GM12872 (cell line): Measurements from ENCODE around the gene WDR49.

Source experiments
- TF ChIP-seq, protein P1 (sequence below): IDR thresholded peaks from 3 replicates; pipeline ENCODE4 v1.5.1; 2011; ENCODE audit warnings: low read depth, mild to moderate bottlenecking, low read length, moderate library complexity; ENCODE audit not compliant: insufficient read depth

Gene WDR49

DNA sequence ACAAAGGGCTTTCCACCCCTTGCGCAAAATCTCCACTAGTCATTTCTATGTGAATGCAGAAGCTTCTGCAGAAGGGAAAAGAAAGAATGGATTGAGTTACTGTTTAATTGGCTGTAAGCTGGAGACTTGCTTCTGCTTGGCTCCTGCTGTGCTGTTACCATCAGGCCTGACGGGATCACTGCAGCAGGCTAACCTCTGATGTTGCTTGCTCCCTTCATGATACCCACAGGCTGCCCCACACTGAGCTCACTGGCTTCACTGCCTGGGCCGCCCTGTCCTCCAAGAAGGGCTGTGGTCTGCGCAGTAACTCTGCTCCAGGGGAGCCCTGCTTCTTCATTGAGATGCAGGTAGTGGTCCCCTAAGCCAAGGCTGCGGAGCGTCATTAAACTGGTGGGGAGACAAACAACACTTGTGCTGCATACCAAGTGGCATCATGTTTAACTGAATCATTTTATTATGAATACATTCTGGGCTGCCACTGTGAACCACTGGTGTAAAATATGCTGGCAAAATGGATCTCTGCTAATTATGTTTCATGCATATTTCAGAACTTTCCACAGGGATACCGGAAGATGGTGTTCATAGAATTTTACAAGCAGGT is 78.6 kb downstream of the WDR49 start:
- TF ChIP-seq, protein P1, sequence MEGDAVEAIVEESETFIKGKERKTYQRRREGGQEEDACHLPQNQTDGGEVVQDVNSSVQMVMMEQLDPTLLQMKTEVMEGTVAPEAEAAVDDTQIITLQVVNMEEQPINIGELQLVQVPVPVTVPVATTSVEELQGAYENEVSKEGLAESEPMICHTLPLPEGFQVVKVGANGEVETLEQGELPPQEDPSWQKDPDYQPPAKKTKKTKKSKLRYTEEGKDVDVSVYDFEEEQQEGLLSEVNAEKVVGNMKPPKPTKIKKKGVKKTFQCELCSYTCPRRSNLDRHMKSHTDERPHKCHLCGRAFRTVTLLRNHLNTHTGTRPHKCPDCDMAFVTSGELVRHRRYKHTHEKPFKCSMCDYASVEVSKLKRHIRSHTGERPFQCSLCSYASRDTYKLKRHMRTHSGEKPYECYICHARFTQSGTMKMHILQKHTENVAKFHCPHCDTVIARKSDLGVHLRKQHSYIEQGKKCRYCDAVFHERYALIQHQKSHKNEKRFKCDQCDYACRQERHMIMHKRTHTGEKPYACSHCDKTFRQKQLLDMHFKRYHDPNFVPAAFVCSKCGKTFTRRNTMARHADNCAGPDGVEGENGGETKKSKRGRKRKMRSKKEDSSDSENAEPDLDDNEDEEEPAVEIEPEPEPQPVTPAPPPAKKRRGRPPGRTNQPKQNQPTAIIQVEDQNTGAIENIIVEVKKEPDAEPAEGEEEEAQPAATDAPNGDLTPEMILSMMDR: no peak

DNA sequence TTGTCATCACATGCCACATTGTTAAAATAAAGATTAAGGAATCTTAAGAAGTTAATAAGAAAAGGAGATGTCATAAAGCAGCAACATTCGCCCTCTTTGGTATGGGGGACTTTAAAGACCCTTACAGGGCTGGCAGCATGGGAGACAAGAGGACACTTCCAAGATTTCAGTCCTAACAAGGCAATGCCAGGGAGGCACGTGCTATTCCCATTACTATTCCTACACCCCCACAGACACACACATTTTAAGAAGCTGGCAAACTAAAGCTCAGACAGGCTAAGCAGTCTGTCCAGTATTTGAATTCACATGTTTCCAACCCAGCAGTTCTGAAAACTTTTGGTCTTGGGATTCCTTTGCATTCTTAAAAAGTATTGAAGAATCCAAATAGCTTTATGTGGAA is 80.8 kb downstream of the WDR49 start:
- TF ChIP-seq, protein P1: no peak

DNA sequence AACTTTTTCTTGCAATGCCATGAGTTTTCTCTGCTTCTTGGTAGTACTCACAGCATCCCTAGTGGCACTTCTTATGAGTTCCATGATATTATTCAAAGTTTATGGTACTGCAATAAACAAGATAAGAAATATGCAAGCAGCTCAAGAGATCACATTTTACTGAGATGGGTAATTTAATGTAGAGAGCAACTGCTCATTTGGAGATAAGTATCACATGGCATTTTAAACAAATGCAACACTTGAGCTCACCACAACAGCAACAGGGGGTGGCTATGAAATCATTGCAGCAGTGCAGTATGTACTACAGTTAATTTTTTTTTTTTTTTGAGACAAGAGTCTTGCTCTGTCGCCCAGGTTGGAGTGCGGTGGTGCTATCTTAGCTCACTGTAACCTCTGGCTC is 85.1 kb downstream of the WDR49 start:
- TF ChIP-seq, protein P1: no peak

DNA sequence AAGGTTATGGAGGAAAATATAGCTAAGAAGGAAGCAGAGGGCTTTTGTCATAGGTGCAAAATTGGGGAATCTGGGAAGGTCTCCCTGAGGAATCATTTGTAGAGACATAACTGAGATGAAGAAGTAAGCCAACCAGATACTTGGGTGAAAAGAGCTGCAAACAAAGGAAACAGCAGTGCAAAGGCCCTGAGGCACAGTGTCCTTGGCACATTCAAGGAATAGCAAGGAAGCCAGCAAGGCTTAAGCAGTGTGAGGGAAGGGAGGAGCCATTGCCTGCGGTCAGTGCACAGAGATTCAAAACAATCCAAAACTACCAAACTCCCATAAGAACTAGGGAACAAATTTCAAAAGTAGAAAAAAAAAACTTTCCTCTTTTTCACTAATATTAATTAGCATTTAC is 88.3 kb downstream of the WDR49 start:
- TF ChIP-seq, protein P1: no peak

GRCh38 chr3:167564612-167565011 is 89.1 kb downstream of the WDR49 start:
- TF ChIP-seq, protein P1: no peak

- TF ChIP-seq, protein P1: no peak
Observed at GRCh38 chr3:167559924-167560323, 93.8 kb downstream of the WDR49 start.

GRCh38 chr3:167554898-167555297 is 98.8 kb downstream of the WDR49 start:
- TF ChIP-seq, protein P1: no peak
